Measurements from ENCODE around the gene TEDC1. TPM values are rescaled to one million over a fixed set of nuclear protein-coding genes. Genes with fewer than 3 reads are reported as not detected.

TEDC1 gene
- total RNA-seq, 1 donor from 2014 or later: 18.1 TPM

DNA sequence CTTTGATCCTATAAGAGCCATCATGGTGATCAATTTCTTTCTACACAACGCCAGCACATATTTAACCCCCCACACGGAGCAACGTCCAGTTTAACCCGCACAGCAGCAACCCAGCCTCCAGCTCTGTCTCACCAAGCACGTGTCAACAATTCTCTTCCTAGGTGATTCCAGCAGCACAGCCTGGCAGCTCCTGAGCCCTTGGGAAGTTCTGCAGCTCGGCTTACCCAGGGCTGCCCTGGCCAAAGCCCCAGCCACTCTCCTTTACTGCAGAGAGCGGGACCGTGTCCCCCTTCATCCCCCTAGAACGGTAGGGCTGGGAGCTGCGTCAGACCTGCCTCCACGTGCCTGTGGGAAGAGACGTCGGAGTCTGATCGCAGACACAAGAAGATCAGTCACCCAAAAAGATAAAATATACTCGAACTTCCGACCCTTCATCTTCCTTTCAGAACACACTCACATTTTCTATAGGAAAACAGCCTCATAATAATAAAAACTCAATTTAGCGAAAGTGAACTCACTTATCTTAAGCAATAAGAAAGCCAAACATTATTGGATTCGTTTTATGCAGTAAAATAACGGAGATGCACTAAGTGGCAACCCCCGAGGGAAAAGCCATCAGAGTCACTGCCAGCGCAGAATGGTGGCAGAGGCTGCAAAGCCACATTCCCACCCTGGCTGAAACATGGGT is 42.9 kb downstream of the TEDC1 start:
- intact Hi-C loops (cut with micrococcal nuclease): loop anchor here (2.0 to 10.0 kb wide), 3 partner anchors 53 to 841 kb away; no protein-coding TSS in a partner anchor
- ATAC-seq (ENCODE audit: low read depth) (no peak), DNase-seq (no peak)
- no peak overlapping the region for H3K4me3 Mint-ChIP-seq
- POLR2A ChIA-PET: interaction anchor here (1.5 kb wide), 1 partner anchor 164 kb away, joined by 4 read pairs; no protein-coding TSS in a partner anchor
- peaks cover 46% of the 10 kb centered on the region for H3K4me1 Mint-ChIP-seq
- H3K9me3 Mint-ChIP-seq: no peaks in the 10 kb centered on the region
- peaks cover 2% of the 10 kb centered on the region for H3K27me3 Mint-ChIP-seq
- H3K27ac Mint-ChIP-seq: no peak overlapping the region
- H3K36me3 Mint-ChIP-seq (ENCODE audit: low read depth): no peaks in the 10 kb centered on the region
- TF ChIP-seq CTCF (IDR thresholded peaks at IDR 0.05): no peak
- CTCF ChIA-PET: interaction anchor here (1.2 to 2.7 kb wide), 4 partner anchors 10 to 884 kb away, joined by 3 to 25 read pairs (median 11); no protein-coding TSS in a partner anchor

- intact Hi-C loops (cut with micrococcal nuclease): loop anchor here (10.0 kb wide), 2 partner anchors 410 to 840 kb away; no protein-coding TSS in a partner anchor
- no peak for TF ChIP-seq CTCF (IDR thresholded peaks at IDR 0.05)
- no peak overlapping the region for H3K27ac Mint-ChIP-seq
- H3K4me1 Mint-ChIP-seq: peaks cover 44% of the 10 kb centered on the region
- H3K9me3 Mint-ChIP-seq: no peaks in the 10 kb centered on the region
- peaks cover 2% of the 10 kb centered on the region for H3K27me3 Mint-ChIP-seq
- CTCF ChIA-PET: no interaction called here
- H3K36me3 Mint-ChIP-seq (ENCODE audit: low read depth): no peaks in the 10 kb centered on the region
- POLR2A ChIA-PET: no interaction called here
- H3K4me3 Mint-ChIP-seq: no peak overlapping the region
- no peak for DNase-seq
- ATAC-seq (ENCODE audit: low read depth): no peak
Measured at GRCh38 chr14:105534586-105534985, 43.5 kb downstream of the TEDC1 start.

- intact Hi-C loops (cut with micrococcal nuclease): loop anchor here (5.0 to 10.0 kb wide), 6 partner anchors 409 to 876 kb away; no protein-coding TSS in a partner anchor
- Mint-ChIP-seq H3K27ac (no peak overlapping the region), H3K4me3 (no peak overlapping the region), H3K27me3 (peaks cover 2% of the 10 kb centered on the region), H3K9me3 (no peaks in the 10 kb centered on the region), H3K4me1 (peaks cover 32% of the 10 kb centered on the region), H3K36me3 (ENCODE audit: low read depth) (no peaks in the 10 kb centered on the region)
- ChIA-PET CTCF (no interaction called here), POLR2A (no interaction called here)
- TF ChIP-seq CTCF (IDR thresholded peaks at IDR 0.05): no peak
- ATAC-seq (ENCODE audit: low read depth): no peak
- no peak for DNase-seq
Measured at GRCh38 chr14:105536051-105536450, 45.0 kb downstream of the TEDC1 start.

GRCh38 chr14:105536691-105537579 is 45.9 kb downstream of the TEDC1 start:
- no peak for ATAC-seq (ENCODE audit: low read depth)
- no peak for DNase-seq
- no peak for TF ChIP-seq CTCF (IDR thresholded peaks at IDR 0.05)
- peaks cover 2% of the 10 kb centered on the region for H3K27me3 Mint-ChIP-seq
- CTCF ChIA-PET: interaction anchor here (0.6 to 1.4 kb wide), 9 partner anchors 15 to 883 kb away, joined by 3 to 5 read pairs (median 3); no protein-coding TSS in a partner anchor
- intact Hi-C loops (cut with micrococcal nuclease): loop anchor here (5.0 to 10.0 kb wide), 6 partner anchors 408 to 875 kb away; no protein-coding TSS in a partner anchor
- H3K27ac Mint-ChIP-seq: no peak overlapping the region
- no peak overlapping the region for H3K4me3 Mint-ChIP-seq
- POLR2A ChIA-PET: interaction anchor here (1.2 kb wide), 1 partner anchor 166 kb away, joined by 4 read pairs; no protein-coding TSS in a partner anchor
- no peaks in the 10 kb centered on the region for H3K9me3 Mint-ChIP-seq
- no peaks in the 10 kb centered on the region for H3K36me3 Mint-ChIP-seq (ENCODE audit: low read depth)
- peaks cover 25% of the 10 kb centered on the region for H3K4me1 Mint-ChIP-seq
